DMS 273 (cell line): ENCODE measurements around the gene MUSK.

ENCODE experiments used
- DNase-seq: peaks from one replicate; lab custom pipeline; 2025; ENCODE audit not compliant: unreplicated experiment; lab: John Stamatoyannopoulos, UW

The MUSK gene

GRCh38 chr9:110668570-110669167 is at the start of gene MUSK:
MUSK (plus strand) TSS chr9:110668791; CDS start chr9:110668905, 114 bp downstream.
- DNase-seq: no peak

GRCh38 chr9:110619831-110620230 is 48.8 kb upstream of the MUSK start:
- no peak for DNase-seq

DNA sequence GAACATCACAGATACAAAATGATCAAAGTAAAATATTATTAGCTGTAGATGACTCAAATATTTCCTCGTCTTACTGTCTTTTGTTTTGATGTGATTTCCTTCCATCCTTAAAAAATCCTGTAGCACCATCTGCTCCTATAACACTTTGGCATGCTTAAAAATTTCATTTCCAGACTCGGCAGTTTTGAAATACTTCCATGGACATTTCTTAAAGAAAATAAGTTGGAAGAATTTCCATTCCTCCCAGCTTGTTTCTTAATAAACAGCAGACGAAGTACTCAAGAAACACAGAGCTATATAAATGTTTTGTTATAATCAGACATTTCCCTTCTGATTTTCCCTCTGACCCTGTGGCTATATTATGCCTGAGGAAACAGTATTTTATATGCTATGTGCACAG is 47.9 kb upstream of the MUSK start:
- no peak for DNase-seq

DNA sequence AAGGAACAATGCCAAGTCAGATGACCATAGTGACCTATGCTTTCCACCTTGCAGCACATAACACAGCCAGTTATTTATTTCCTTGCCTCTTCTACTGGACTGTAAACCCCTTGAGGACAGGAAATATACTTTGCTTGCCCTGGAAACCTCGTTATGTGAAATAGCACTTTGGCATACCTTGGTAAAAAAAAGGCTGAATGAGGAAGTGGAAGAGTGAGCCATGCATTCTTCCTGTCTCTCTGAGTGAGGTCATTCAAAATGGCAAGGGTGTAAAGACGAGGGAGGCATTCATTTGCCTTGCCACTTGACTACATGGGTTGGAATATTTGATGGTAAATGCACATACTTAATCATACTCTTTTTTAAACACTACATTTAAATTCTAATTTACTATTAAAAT is 46.2 kb upstream of the MUSK start:
- no peak for DNase-seq

GRCh38 chr9:110623462-110624025 is 45.0 kb upstream of the MUSK start:
- DNase-seq: peak; percentile 77

- no peak for DNase-seq
These were observed 42.3 kb upstream of the MUSK start for GRCh38 chr9:110626101-110626829.

- DNase-seq: no peak
These were observed 33.0 kb upstream of the MUSK start for GRCh38 chr9:110635589-110635988.

- DNase-seq: peak; percentile 52
These were observed 30.1 kb upstream of the MUSK start for GRCh38 chr9:110638381-110638954.

DNA sequence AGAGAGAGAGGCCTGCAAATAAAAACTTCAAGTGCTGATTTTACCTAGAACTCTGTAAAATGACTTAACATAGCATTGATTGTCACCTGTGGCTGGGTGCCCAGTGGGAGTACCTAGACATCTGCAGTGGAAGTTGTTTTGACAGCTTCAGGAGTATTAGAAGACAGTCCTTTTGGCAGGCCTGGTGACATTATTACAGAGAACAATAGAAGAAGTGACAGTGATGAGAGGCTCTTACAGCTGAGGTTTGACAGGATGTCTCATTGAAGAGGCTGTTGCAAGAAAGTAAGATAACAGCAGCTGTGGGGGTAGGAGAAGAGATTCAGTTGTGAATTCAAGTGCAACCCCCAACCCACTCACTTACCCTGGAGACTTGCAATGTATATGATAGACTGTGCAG is 27.9 kb upstream of the MUSK start:
- no peak for DNase-seq

GRCh38 chr9:110641293-110641692 is 27.3 kb upstream of the MUSK start:
- DNase-seq: no peak

DNA sequence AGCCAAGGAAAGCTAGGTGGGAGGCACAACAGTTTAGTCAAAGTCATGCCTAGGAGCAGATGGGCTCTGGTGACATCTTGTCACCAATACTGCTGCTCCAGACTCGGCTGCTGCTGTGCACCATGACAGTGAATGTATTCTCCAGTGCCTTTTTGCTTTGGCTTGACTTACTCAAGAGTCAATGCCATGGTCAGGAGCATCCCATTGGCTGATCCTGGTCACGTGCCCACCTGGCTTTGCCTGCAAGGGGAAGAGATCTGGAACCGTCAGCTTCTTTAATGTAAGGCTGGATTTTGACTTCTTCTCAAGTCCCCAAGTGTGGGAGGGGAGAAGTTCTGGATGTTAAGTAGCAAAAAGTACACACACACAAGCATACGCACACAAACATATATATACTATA is 19.9 kb upstream of the MUSK start:
- no peak for DNase-seq

DNA sequence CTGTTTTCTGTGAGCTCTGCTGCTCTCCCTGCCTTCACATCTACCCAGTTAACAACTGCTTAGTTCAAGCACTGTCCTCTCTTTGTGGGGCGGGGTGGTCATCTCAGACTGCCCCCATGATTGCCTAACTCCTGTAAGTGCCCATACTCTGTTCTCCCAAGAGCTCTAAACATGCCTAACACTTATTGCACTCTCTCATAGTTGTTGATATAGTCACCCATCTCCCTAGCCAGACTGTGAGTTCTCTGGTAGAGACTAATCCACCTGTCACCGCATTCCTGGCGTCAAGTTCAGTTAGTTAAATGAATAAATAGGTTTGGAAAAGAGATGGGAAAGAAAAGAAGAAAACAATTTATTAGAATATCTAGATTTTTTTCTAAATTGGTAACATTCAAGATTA is 18.3 kb upstream of the MUSK start:
- DNase-seq: no peak

DNA sequence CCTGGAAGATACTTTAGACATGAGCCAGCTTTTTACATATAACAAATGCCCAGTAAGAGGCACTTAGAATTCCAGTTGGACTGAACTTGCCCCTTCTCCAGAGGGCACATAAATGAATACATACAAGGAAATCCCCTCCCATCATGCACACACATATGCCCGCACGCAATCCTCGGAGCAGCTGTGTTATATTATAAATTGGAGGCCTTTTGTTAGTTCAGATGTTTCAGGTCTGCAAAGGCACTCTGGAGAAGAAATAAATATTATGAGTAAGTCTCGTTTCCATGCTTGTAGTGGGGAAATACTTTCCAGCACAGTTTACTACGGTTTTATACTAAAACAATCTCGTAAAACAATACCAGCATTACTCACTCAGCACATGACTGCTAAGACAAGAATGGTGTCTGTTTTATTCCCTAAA is 17.6 kb upstream of the MUSK start:
- DNase-seq: no peak

- no peak for DNase-seq
These were observed 12.6 kb upstream of the MUSK start for GRCh38 chr9:110655754-110656641.

DNA sequence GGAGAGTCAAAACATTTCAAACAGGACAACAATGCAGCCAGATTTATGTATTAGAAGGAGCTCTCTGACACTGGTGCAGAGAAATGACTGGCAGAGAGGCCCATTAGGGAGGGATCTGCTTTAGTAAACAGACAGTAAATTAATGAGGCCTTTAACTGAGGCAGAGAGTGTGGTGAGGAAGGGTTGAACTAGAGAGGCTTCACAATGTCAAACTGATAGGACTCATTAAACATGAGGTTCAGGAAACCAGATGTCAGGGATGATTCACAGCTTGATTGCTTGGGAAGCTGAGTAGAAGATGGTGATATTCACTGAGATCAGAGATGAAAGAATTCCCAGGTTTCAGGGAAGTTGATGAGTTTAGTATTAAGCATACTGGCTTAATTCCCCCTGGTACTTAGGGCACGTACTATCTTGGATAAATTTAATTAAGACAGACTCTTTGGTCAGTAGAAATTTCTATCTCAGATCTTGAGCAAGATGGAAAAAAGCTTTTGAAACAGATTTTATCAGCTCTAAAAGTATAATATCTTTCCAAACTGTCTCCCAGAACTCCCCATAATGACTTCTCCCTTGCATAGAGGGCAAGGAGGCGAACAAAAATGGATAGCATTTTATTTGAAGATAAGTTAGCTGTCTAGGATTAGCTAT is 8.6 kb upstream of the MUSK start:
- DNase-seq: peak; percentile 31

DNA sequence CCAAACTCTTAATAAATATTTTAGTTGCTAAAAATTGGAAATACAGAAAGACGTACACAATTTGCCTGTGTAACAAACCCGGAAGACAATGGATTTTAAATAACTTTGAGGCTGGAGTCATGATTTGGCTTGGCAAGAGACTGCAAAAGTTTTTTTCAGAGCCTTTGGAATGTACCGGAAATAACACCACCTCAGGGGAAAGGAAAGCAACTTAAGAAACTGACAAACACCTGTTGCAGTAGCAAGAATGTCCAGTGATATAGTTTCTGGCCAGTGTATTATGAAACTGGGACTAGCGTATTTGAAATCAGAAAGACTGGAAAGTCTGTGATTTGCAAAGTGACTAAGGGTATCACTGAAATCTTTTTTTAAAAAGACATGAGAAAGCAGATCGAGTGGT is 842 bp downstream of the MUSK start:
- no peak for DNase-seq

DNA sequence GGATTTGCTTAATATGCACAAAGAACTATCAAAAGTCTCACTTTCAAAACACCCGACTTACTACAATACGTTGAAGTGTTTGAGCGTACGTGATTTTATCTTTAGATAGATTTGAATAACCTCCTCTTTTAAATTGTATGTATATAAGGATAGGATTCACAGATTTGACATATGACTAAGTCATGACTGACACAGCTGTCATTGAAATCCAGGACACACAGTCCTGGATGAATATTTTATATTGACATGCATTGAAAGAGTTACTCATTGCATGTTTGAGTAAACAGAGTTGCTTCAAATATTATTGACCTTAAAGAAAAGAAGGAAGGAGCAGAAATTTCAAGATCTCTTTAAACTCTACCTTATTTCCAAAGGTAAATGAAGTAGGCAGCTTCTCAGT is 3.3 kb downstream of the MUSK start:
- no peak for DNase-seq

DNA sequence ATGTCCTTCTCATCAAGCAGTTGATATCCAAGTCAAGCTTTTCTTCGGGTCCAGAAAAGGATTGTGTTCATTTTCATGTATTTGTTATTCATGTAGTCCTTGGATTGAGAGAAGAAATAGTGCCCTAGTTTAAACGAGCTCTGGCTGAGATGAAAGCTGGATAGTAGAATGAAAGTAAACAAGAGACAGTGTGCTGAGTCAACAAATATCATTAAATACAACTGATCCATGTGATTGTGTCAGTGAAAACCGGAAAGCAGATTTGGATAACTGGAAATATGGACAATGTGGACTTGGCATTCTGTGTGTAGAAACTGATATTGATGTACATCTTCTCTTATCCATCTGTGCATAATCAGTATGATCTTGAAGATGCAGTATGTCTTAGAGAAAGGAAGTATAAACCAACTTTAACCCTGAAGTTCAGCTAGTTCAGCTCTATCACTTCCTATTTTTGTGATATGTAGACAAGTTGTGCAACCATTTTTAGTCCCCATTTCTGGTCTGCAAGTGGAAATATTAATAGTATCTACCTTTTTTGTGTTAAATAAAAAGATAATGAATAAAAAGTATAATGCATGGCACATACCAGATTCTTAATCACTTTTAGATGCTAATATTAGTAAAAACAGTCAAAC is 4.4 kb downstream of the MUSK start:
- no peak for DNase-seq

DNA sequence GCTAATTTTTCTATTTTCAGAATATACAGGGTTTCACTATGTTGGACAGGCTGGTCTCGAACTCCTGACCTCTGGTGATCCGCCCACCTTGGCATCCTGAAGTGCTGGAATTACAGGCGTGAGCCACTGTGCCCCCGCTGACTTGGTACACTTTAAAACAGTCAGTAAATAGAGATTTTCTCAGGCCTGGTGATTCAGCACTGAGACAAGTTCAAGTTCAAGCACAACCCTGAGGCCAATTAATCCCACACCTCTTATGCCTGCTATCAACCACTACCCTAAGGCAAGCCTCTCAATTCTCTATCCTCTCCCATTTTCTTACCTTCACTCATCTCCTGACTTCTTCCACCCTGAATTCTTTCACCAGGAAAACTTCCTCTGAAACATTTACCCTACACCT is 18.9 kb downstream of the MUSK start:
- DNase-seq: no peak

- DNase-seq: no peak
These were observed 19.7 kb downstream of the MUSK start for GRCh38 chr9:110688329-110688728.
